Daoy (cell line): ENCODE results near the gene SRP68. TPM values are rescaled to one million over a fixed set of nuclear protein-coding genes. Genes with fewer than 3 reads are reported as not detected.

Experiments
- DNase-seq: peaks from one replicate; pipeline ENCODE4 v3.0.0-alpha.2; 2015; ENCODE audit warnings: low read depth
- total RNA-seq: library from RNA; depleted of rRNA; stranded (reverse); fragments of >200 nt; shearing (Covaris generic); gene quantifications from 2 replicates; pipeline ENCODE4 v1.2.3, GENCODE V29; 2014

The SRP68 gene
- total RNA-seq, 1 experiment from 2014 or later, result 25.4 TPM

- no peak for DNase-seq
These were observed 54.0 kb downstream of the SRP68 start for GRCh38 chr17:76018340-76018680.

GRCh38 chr17:76017481-76018339 is 54.6 kb downstream of the SRP68 start:
- DNase-seq, result no peak

GRCh38 chr17:76014925-76015261 is 57.4 kb downstream of the SRP68 start:
- peak; percentile 53 for DNase-seq

- peak; percentile 81 for DNase-seq
These were observed 58.0 kb downstream of the SRP68 start for GRCh38 chr17:76014100-76014924.

GRCh38 chr17:76013377-76013932 is 58.9 kb downstream of the SRP68 start:
- DNase-seq, result no peak

GRCh38 chr17:76011951-76012350 is 60.4 kb downstream of the SRP68 start:
- peak; percentile 29 for DNase-seq

- DNase-seq, result no peak
These were observed 62.2 kb downstream of the SRP68 start for GRCh38 chr17:76009969-76010661.

GRCh38 chr17:76009447-76009846 is 62.9 kb downstream of the SRP68 start:
- DNase-seq, result no peak

- no peak for DNase-seq
These were observed 63.5 kb downstream of the SRP68 start for GRCh38 chr17:76008630-76009425.

- no peak for DNase-seq
These were observed 64.1 kb downstream of the SRP68 start for GRCh38 chr17:76008208-76008607.

- no peak for DNase-seq
These were observed 64.5 kb downstream of the SRP68 start for GRCh38 chr17:76007850-76008165.

- no peak for DNase-seq
These were observed 65.0 kb downstream of the SRP68 start for GRCh38 chr17:76007131-76007849.

GRCh38 chr17:76005263-76006149 is 66.8 kb downstream of the SRP68 start:
- peak; percentile 67 for DNase-seq

GRCh38 chr17:76004750-76005262 is 67.5 kb downstream of the SRP68 start:
- peak; percentile 53 for DNase-seq

GRCh38 chr17:76003915-76004314 is 68.4 kb downstream of the SRP68 start:
- no peak for DNase-seq

GRCh38 chr17:76002100-76002499 is 70.2 kb downstream of the SRP68 start:
- no peak for DNase-seq

- no peak for DNase-seq
These were observed 71.4 kb downstream of the SRP68 start, which contains the start of gene CDK3 for GRCh38 chr17:76000755-76001521. Gene CDK3 (plus strand): TSS chr17:76000855. CDS start chr17:76001426, 571 bp downstream.

- peak; percentile 67 for DNase-seq
These were observed 72.1 kb downstream of the SRP68 start for GRCh38 chr17:76000016-76000754.
